ENCODE measurements around the gene ZDHHC14.
"Not testable (repeated sequence)": the region's sequence is repeated elsewhere in the genome, so short reads cannot be mapped to it uniquely, and the experiment has no call there.

Gene ZDHHC14

DNA sequence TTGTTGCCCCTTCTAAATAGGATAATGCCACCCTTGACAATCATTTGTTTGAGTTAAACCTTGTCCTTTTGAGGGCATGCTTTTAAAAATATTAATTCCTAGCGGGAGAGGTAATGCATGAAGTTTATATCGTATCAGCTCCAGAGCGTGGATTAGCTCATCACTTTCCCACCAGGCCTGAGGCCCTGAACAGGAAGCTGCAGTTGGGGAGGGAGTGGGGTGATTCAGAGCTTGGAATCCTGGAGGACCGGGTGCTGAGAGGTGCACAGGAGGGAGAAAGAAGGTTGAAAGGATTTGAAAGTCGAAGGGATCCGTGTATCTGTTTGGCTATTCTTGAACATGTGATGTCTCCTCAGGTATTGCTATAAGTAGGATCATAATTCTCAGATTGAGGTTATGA lies 25.0 kb downstream of the ZDHHC14 start:
- TF ChIP-seq SUZ12 (IDR thresholded peaks at IDR 0.05; ENCODE audit: extremely low read depth, insufficient read depth, insufficient read length) (no peak), YY1 (IDR thresholded peaks at IDR 0.05; ENCODE audit: insufficient read depth, insufficient read length) (no peak), ZNF274 (IDR thresholded peaks at IDR 0.05; ENCODE audit: low read depth, low read length) (no peak)
- Histone ChIP-seq H3K4me1 (ENCODE audit: insufficient read depth, insufficient read length) (peaks cover 3% of the 10 kb centered on the region), H3K9me3 (ENCODE audit: insufficient read depth, low read length) (no peaks in the 10 kb centered on the region), H3K27me3 (ENCODE audit: insufficient read depth, insufficient read length) (no peaks in the 10 kb centered on the region), H3K9ac (ENCODE audit: insufficient read length, low read depth) (no peak overlapping the region), H3K36me3 (ENCODE audit: insufficient read depth, insufficient read length, low read length) (no peaks in the 10 kb centered on the region), H3K4me3 (ENCODE audit: insufficient read length, low read depth) (no peak overlapping the region)
- DNase-seq (ENCODE audit: low read depth, low spot score), result no peak

DNA sequence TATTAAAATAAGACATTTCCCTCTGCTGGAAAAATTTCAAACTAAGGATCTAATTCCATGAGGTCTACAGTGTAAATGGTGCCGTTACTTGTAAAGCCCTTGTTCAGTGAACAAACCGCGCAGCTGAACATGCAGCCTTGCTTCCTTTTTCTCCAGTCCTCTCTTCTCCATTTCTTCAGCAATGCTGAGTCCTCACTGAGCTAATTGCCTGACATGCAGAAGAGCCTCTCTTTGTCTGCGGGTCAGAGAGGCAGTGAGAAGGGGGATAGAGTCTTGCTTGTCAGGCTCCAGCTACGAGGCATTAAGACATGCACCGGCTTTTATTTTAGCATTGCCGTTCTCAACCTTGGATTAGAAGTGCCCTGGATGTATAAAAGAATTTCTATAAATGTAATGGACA lies 25.7 kb downstream of the ZDHHC14 start:
- Histone ChIP-seq H3K4me1 (ENCODE audit: insufficient read depth, insufficient read length) (peaks cover 3% of the 10 kb centered on the region), H3K9me3 (ENCODE audit: insufficient read depth, low read length) (no peaks in the 10 kb centered on the region), H3K9ac (ENCODE audit: insufficient read length, low read depth) (no peak overlapping the region), H3K4me3 (ENCODE audit: insufficient read length, low read depth) (no peak overlapping the region), H3K36me3 (ENCODE audit: insufficient read depth, insufficient read length, low read length) (no peaks in the 10 kb centered on the region), H3K27me3 (ENCODE audit: insufficient read depth, insufficient read length) (no peaks in the 10 kb centered on the region)
- no peak for DNase-seq (ENCODE audit: low read depth, low spot score)
- no peak for TF ChIP-seq ZNF274 (IDR thresholded peaks at IDR 0.05; ENCODE audit: low read depth, low read length)
- no peak for TF ChIP-seq SUZ12 (IDR thresholded peaks at IDR 0.05; ENCODE audit: extremely low read depth, insufficient read depth, insufficient read length)
- TF ChIP-seq YY1 (IDR thresholded peaks at IDR 0.05; ENCODE audit: insufficient read depth, insufficient read length), result no peak

DNA sequence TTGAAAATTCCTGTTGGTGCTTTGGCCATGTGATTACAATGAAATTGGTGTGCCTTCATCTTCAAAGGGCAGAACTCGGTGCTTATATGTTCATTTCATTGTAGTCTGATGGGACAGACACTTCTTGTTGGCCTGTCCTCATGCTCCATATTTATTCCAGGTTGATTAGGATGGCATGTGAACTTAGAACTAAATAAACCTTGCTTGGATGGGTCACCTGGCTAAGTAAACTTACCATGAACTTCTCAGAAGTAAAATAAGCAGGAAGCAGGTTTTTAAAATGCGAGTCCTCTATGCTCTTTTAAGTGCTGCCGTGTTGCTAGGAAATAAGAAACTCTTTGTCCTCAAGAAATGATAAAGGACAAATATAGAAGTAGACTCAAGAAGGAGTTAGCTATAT lies 26.7 kb downstream of the ZDHHC14 start:
- Histone ChIP-seq H3K4me3 (ENCODE audit: insufficient read length, low read depth) (no peak overlapping the region), H3K36me3 (ENCODE audit: insufficient read depth, insufficient read length, low read length) (no peaks in the 10 kb centered on the region), H3K9ac (ENCODE audit: insufficient read length, low read depth) (no peak overlapping the region), H3K4me1 (ENCODE audit: insufficient read depth, insufficient read length) (peaks cover 3% of the 10 kb centered on the region), H3K27me3 (ENCODE audit: insufficient read depth, insufficient read length) (no peaks in the 10 kb centered on the region), H3K9me3 (ENCODE audit: insufficient read depth, low read length) (no peaks in the 10 kb centered on the region)
- no peak for DNase-seq (ENCODE audit: low read depth, low spot score)
- no peak for TF ChIP-seq SUZ12 (IDR thresholded peaks at IDR 0.05; ENCODE audit: extremely low read depth, insufficient read depth, insufficient read length)
- no peak for TF ChIP-seq ZNF274 (IDR thresholded peaks at IDR 0.05; ENCODE audit: low read depth, low read length)
- TF ChIP-seq YY1 (IDR thresholded peaks at IDR 0.05; ENCODE audit: insufficient read depth, insufficient read length), result no peak

DNA sequence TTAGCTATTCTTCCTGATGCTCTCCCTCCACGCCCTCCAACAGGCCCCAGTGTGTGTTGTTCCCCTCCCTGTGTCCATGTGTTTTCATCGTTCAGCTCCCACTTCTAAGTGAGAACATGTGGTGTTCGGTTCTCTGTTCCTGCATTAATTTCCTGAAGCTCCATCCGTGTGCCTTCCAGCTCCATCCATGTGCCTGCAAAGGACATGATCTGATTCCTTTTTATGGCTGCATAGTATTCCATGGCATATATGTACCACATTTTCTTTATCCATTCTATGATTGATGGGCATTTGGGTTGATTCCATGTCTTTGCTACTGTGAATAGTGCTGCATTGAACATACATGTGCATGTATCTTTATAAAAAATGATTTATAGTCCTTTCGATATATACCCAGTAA lies 27.4 kb downstream of the ZDHHC14 start:
- DNase-seq (ENCODE audit: low read depth, low spot score); H3K27me3 ChIP-seq (ENCODE audit: insufficient read depth, insufficient read length): not testable (repeated sequence)

DNA sequence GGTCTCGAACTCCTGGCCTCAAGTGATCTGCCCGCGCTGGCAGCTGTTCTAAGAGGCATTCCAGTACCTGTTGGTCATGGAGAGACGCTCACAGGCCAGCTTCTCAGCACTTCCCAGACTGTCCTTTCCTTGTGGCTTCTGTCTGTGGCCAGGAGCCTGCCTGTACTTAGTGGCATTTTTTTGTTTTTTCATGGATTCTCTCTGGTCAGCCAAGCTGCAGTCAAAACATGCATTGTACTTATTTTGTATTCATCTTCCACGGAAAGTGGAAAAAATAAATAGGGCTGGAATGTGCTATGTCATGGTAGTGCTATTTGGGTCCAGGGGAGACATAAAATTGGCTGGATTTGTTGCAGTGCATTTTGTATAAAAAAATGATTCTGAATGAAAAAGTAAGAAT lies 29.1 kb downstream of the ZDHHC14 start:
- H3K27me3 ChIP-seq (ENCODE audit: insufficient read depth, insufficient read length), result no peaks in the 10 kb centered on the region

More for the DNA sequence above, 27.4 kb downstream of the ZDHHC14 start:
- H3K4me3 ChIP-seq (ENCODE audit: insufficient read length, low read depth); H3K36me3 ChIP-seq (ENCODE audit: insufficient read depth, insufficient read length, low read length); H3K4me1 ChIP-seq (ENCODE audit: insufficient read depth, insufficient read length); H3K9ac ChIP-seq (ENCODE audit: insufficient read length, low read depth); H3K9me3 ChIP-seq (ENCODE audit: insufficient read depth, low read length): not testable (repeated sequence)

DNA sequence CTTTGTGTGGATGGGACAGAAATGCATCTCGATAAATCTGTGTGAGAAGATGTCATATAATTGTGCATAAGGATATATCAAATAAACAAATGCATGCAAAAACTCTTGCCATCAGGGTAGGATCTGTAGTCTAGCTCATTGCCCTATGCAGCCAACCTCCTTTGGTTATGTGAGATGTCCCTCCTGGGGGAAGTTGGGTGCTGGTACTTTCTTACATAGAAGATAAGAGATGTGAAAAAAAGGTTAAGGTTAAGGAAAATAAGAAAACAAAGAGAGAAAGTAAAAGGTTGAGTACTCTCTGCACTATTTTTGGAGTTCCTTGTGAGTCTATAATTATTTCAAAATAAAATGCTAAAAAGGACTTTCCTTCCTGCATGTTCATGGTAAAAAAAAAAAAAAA lies 30.4 kb downstream of the ZDHHC14 start:
- H3K4me1 ChIP-seq (ENCODE audit: insufficient read depth, insufficient read length), result no peaks in the 10 kb centered on the region
- no peaks in the 10 kb centered on the region for H3K36me3 ChIP-seq (ENCODE audit: insufficient read depth, insufficient read length, low read length)
- no peak overlapping the region for H3K9ac ChIP-seq (ENCODE audit: insufficient read length, low read depth)
- no peak overlapping the region for H3K4me3 ChIP-seq (ENCODE audit: insufficient read length, low read depth)
- H3K27me3 ChIP-seq (ENCODE audit: insufficient read depth, insufficient read length), result no peaks in the 10 kb centered on the region
- no peaks in the 10 kb centered on the region for H3K9me3 ChIP-seq (ENCODE audit: insufficient read depth, low read length)
- DNase-seq (ENCODE audit: low read depth, low spot score), result no peak
- TF ChIP-seq YY1 (IDR thresholded peaks at IDR 0.05; ENCODE audit: insufficient read depth, insufficient read length) (no peak), SUZ12 (IDR thresholded peaks at IDR 0.05; ENCODE audit: extremely low read depth, insufficient read depth, insufficient read length) (no peak), ZNF274 (IDR thresholded peaks at IDR 0.05; ENCODE audit: low read depth, low read length) (no peak)

More for the DNA sequence above, 29.1 kb downstream of the ZDHHC14 start:
- H3K9me3 ChIP-seq (ENCODE audit: insufficient read depth, low read length), result no peaks in the 10 kb centered on the region
- no peak overlapping the region for H3K4me3 ChIP-seq (ENCODE audit: insufficient read length, low read depth)
- TF ChIP-seq YY1 (IDR thresholded peaks at IDR 0.05; ENCODE audit: insufficient read depth, insufficient read length), result no peak
- TF ChIP-seq SUZ12 (IDR thresholded peaks at IDR 0.05; ENCODE audit: extremely low read depth, insufficient read depth, insufficient read length), result no peak
- TF ChIP-seq ZNF274 (IDR thresholded peaks at IDR 0.05; ENCODE audit: low read depth, low read length), result no peak
- no peaks in the 10 kb centered on the region for H3K36me3 ChIP-seq (ENCODE audit: insufficient read depth, insufficient read length, low read length)
- no peaks in the 10 kb centered on the region for H3K4me1 ChIP-seq (ENCODE audit: insufficient read depth, insufficient read length)
- no peak overlapping the region for H3K9ac ChIP-seq (ENCODE audit: insufficient read length, low read depth)
- DNase-seq (ENCODE audit: low read depth, low spot score), result no peak

DNA sequence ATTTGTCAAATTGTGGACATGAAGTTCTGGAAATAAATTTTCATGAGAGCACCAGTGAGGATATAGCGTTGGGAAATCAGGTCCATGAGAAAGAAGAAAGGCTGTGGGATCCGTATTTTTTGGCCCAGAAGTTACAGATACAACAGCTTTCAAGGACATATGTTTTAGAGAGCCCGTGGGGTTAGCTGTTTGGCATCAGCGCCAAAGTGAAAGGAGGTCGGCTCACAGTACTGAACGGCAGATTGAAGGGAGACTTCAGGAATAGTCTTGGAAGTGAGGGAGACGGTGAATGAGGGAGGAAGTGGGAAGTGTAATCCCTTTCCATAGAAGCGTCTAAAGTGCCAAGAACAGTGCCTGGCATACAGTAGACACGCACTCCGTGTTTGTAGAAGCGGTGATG lies 31.8 kb downstream of the ZDHHC14 start:
- no peaks in the 10 kb centered on the region for H3K27me3 ChIP-seq (ENCODE audit: insufficient read depth, insufficient read length)
- no peak for DNase-seq (ENCODE audit: low read depth, low spot score)
- TF ChIP-seq SUZ12 (IDR thresholded peaks at IDR 0.05; ENCODE audit: extremely low read depth, insufficient read depth, insufficient read length) (no peak), YY1 (IDR thresholded peaks at IDR 0.05; ENCODE audit: insufficient read depth, insufficient read length) (no peak), ZNF274 (IDR thresholded peaks at IDR 0.05; ENCODE audit: low read depth, low read length) (no peak)
- H3K4me3 ChIP-seq (ENCODE audit: insufficient read length, low read depth), result no peak overlapping the region
- H3K9ac ChIP-seq (ENCODE audit: insufficient read length, low read depth), result no peak overlapping the region
- no peaks in the 10 kb centered on the region for H3K4me1 ChIP-seq (ENCODE audit: insufficient read depth, insufficient read length)
- H3K36me3 ChIP-seq (ENCODE audit: insufficient read depth, insufficient read length, low read length), result no peaks in the 10 kb centered on the region
- H3K9me3 ChIP-seq (ENCODE audit: insufficient read depth, low read length), result no peaks in the 10 kb centered on the region

DNA sequence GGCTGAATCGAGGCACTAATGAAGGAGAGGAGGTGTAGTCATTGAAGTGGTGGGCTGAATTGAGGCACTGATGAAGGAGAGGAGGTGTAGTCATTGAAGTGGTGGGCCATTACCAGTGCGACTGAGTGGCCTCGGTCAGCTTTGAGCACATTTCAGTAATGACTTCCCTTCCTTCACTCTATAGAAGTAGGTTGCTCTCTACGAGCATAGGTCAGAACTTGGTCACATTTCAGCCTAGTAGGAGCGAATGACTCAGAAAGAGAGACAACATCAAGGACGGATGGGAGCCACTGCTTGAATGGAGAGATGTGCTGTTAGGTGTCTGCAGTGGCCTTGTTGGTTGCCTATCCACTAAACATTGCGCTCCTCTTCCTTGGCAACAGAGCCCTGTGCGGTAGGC lies 39.5 kb downstream of the ZDHHC14 start:
- Histone ChIP-seq H3K4me3 (ENCODE audit: insufficient read length, low read depth) (no peak overlapping the region), H3K36me3 (ENCODE audit: insufficient read depth, insufficient read length, low read length) (no peaks in the 10 kb centered on the region), H3K27me3 (ENCODE audit: insufficient read depth, insufficient read length) (no peaks in the 10 kb centered on the region), H3K9me3 (ENCODE audit: insufficient read depth, low read length) (peaks cover 7% of the 10 kb centered on the region), H3K9ac (ENCODE audit: insufficient read length, low read depth) (no peak overlapping the region), H3K4me1 (ENCODE audit: insufficient read depth, insufficient read length) (no peaks in the 10 kb centered on the region)
- no peak for DNase-seq (ENCODE audit: low read depth, low spot score)
- no peak for TF ChIP-seq ZNF274 (IDR thresholded peaks at IDR 0.05; ENCODE audit: low read depth, low read length)
- TF ChIP-seq SUZ12 (IDR thresholded peaks at IDR 0.05; ENCODE audit: extremely low read depth, insufficient read depth, insufficient read length), result no peak
- TF ChIP-seq YY1 (IDR thresholded peaks at IDR 0.05; ENCODE audit: insufficient read depth, insufficient read length), result no peak
